Endothelial cell of umbilical vein (primary cell): Measurements from ENCODE around the gene MRPS34. TPM values are rescaled to one million over a fixed set of nuclear protein-coding genes. Genes with fewer than 3 reads are reported as not detected.
"Not testable (repeated sequence)": the region's sequence is repeated elsewhere in the genome, so short reads cannot be mapped to it uniquely, and the experiment has no call there.

ENCODE experiments used
- BruUV-seq: library from RNA; stranded (reverse); fragments of 400-500 nt; replicated peaks from 2 replicates; lab custom pipeline; 2021; lab: Mats Ljungman, UMichigan
- CTCF ChIA-PET: fragments of 300-600, 350-600 bp; sonication (Branson Sonifier 250); formaldehyde crosslinking; loops from one replicate; lab custom pipeline; 2021; ENCODE audit warnings: antibody characterized with exemption, inconsistent platforms; lab: Charles Lee
- POLR2A ChIA-PET: fragments of 300-600, 350-600 bp; sonication (Branson Sonifier 250); formaldehyde crosslinking; loops from one replicate; lab custom pipeline; 2021; ENCODE audit warnings: antibody characterized with exemption, inconsistent platforms; lab: Charles Lee
- DNase-seq: peaks from one replicate; pipeline ENCODE4 v3.0.0-alpha.2; 2011; ENCODE audit warnings: low read depth, low spot score
- FAIRE-seq: peaks from 2 replicates; lab custom pipeline; 2011; peaks lifted over from hg19 to GRCh38; lab: Jason Lieb, UNC
- H2AFZ ChIP-seq: 2 replicates; pipeline ENCODE4 v1.6.0; 2012; ENCODE audit warnings: low read depth, low read length, control low read depth, inconsistent platforms
- H3K27ac ChIP-seq: 2 replicates; pipeline ENCODE4 v1.5.1; 2011; ENCODE audit warnings: low read depth, mild to moderate bottlenecking, control low read depth, low read length, moderate library complexity; ENCODE audit not compliant: insufficient read depth
- H3K27me3 ChIP-seq, 2 experiments: 2 replicates each; pipeline versions ENCODE4 v1.6.0 to v1.6.1; 2011; ENCODE audit warnings: low read length in 2 of 2, mixed read lengths in 1 of 2; ENCODE audit not compliant: control insufficient read depth in 2 of 2, insufficient read depth in 2 of 2
- H3K36me3 ChIP-seq, 2 experiments: 2 replicates in 1 of 2; 3 replicates in 1 of 2; pipeline ENCODE4 v1.5.1; 2011; ENCODE audit warnings: low read length in 2 of 2, mild to moderate bottlenecking in 1 of 2, moderate library complexity in 1 of 2; ENCODE audit not compliant: control insufficient read depth in 2 of 2, insufficient read depth in 2 of 2; ENCODE audit errors: extremely low read depth in 1 of 2
- H3K4me1 ChIP-seq: 3 replicates; pipeline ENCODE4 v1.5.1; 2011; ENCODE audit warnings: mild to moderate bottlenecking, low read length; ENCODE audit not compliant: control insufficient read depth, insufficient read depth; ENCODE audit errors: extremely low read depth
- H3K4me2 ChIP-seq: 2 replicates; pipeline ENCODE4 v1.6.1; 2011; ENCODE audit warnings: low read length, control low read depth, mixed read lengths; ENCODE audit not compliant: insufficient read depth
- H3K4me3 ChIP-seq, 3 experiments: fragments of 200-600 bp in 1 of 3; sonication (generic), shearing (Covaris generic) in 1 of 3; replicated peaks in 1 of 3; 2 replicates each; pipeline ENCODE4 v1.5.1; 2011 to 2016; ENCODE audit warnings: control low read depth in 3 of 3, low read length in 3 of 3, mild to moderate bottlenecking in 2 of 3, inconsistent platforms in 1 of 3, low read depth in 1 of 3, moderate library complexity in 1 of 3; ENCODE audit not compliant: insufficient read depth in 1 of 3
- H3K79me2 ChIP-seq: 2 replicates; pipeline ENCODE4 v1.6.0; 2012; ENCODE audit warnings: low read length, inconsistent platforms; ENCODE audit not compliant: control insufficient read depth, insufficient read depth
- H3K9ac ChIP-seq: replicated peaks from 2 replicates; pipeline ENCODE3; 2011; ENCODE audit warnings: low read length, control low read depth; ENCODE audit not compliant: insufficient read depth; ENCODE audit errors: extremely low read depth
- H3K9me1 ChIP-seq: replicated peaks from 3 replicates; pipeline ENCODE4 v1.6.0; 2011; ENCODE audit warnings: mild to moderate bottlenecking, low read length; ENCODE audit not compliant: control insufficient read depth, insufficient read depth; ENCODE audit errors: extremely low read depth
- H3K9me3 ChIP-seq: replicated peaks from 2 replicates; pipeline ENCODE4 v1.5.1; 2012; ENCODE audit warnings: low read length, inconsistent platforms; ENCODE audit not compliant: control insufficient read depth, insufficient read depth
- H4K20me1 ChIP-seq: replicated peaks from 2 replicates; pipeline ENCODE3; 2011; ENCODE audit warnings: mild to moderate bottlenecking, low read length; ENCODE audit not compliant: control insufficient read depth, insufficient read depth; ENCODE audit errors: extremely low read depth
- CTCF ChIP-seq, 2 donors: IDR thresholded peaks; 1 replicate in 1 of 2; 2 replicates in 1 of 2; pipeline ENCODE4 v1.5.1; 2011; ENCODE audit warnings: low read length in 2 of 2, mild to moderate bottlenecking in 2 of 2, moderate library complexity in 2 of 2, control low read depth in 1 of 2, inconsistent platforms in 1 of 2, low read depth in 1 of 2; ENCODE audit not compliant: insufficient read depth in 1 of 2; ENCODE audit errors: extremely low read depth in 1 of 2
- EZH2 ChIP-seq: IDR thresholded peaks from 2 replicates; pipeline ENCODE4 v1.6.1; 2012; ENCODE audit warnings: borderline replicate concordance, low read depth, mild to moderate bottlenecking, moderate library complexity, low read length, inconsistent platforms; ENCODE audit not compliant: severe bottlenecking
- FOS ChIP-seq: IDR thresholded peaks from 2 replicates; pipeline ENCODE4 v1.6.1; 2011; ENCODE audit warnings: mild to moderate bottlenecking, low read length, moderate library complexity, borderline replicate concordance; ENCODE audit not compliant: insufficient read depth
- GATA2 ChIP-seq: IDR thresholded peaks from 2 replicates; pipeline ENCODE4 v1.7.0; 2011; ENCODE audit warnings: low read depth, mild to moderate bottlenecking, moderate library complexity, mixed read lengths, low read length; ENCODE audit not compliant: insufficient read length, insufficient read depth
- JUN ChIP-seq: IDR thresholded peaks from 2 replicates; pipeline ENCODE4 v1.6.1; 2011; ENCODE audit warnings: borderline replicate concordance, low read depth; ENCODE audit not compliant: insufficient read length, insufficient read depth
- MAX ChIP-seq: IDR thresholded peaks from 2 replicates; pipeline ENCODE4 v1.6.1; 2011; ENCODE audit not compliant: insufficient read depth, insufficient read length
- MYC ChIP-seq: IDR thresholded peaks from one replicate; pipeline ENCODE4 v1.6.1; 2011; ENCODE audit warnings: mild to moderate bottlenecking, low read depth, low read length
- POLR2A ChIP-seq: IDR thresholded peaks from 2 replicates; pipeline ENCODE4 v1.6.1; 2012; ENCODE audit warnings: low read depth, mild to moderate bottlenecking, control low read depth, low read length
- POLR2AphosphoS5 ChIP-seq: IDR thresholded peaks from 2 replicates; pipeline ENCODE4 v1.6.1; 2012; ENCODE audit warnings: low read depth, mild to moderate bottlenecking, control low read depth, low read length, moderate library complexity; ENCODE audit not compliant: insufficient read depth
- dilution Hi-C: fragments of 300-500 bp; cut with MboI; formaldehyde crosslinking; loops from one replicate; pipeline ENCODE4 v1.15.0; 2019; ENCODE audit warnings: low sequenced_read_pairs; ENCODE audit not compliant: extremely low pct_ligation_motif_present
- intact Hi-C: fragments of 100-400 bp; cut with micrococcal nuclease; formaldehyde crosslinking; loops from one replicate; pipeline ENCODE4 v1.10.0; 2022
- polyA plus RNA-seq, 4 experiments: library from polyadenylated mRNA; depleted of rRNA in 3 of 4; stranded (reverse) in 3 of 4; unstranded in 1 of 4; fragments of >200 nt; gene quantifications; 2 replicates each; pipeline versions ENCODE4 v1.2.1 to v1.2.3, GENCODE V29; 2011 to 2012; ENCODE audit warnings: missing spikeins in 1 of 4
- total RNA-seq: library from RNA; stranded (reverse); gene quantifications from 2 replicates; pipeline ENCODE4 v1.2.3, GENCODE V29; 2021

Gene MRPS34
- total and polyA plus RNA-seq, 2 donors (not counting 3 experiments of a cell fraction or from before 2014, with no cell fraction given), result 82.1 to 102 TPM

- intact Hi-C loops (no loop called here), dilution Hi-C loops (no loop called here)
- no peak overlapping the region for H3K9ac ChIP-seq
- no peaks in the 10 kb centered on the region for H3K4me1 ChIP-seq
- CTCF ChIA-PET, result interaction anchor here (1.5 kb wide), 1 partner anchor 12 kb away, joined by 3 read pairs; no protein-coding TSS in a partner anchor
- no peaks in the 10 kb centered on the region for H4K20me1 ChIP-seq
- FAIRE-seq (no peak), DNase-seq (no peak)
- H3K79me2 ChIP-seq, result no peaks in the 10 kb centered on the region
- H3K9me1 ChIP-seq, result no peaks in the 10 kb centered on the region
- H3K9me3 ChIP-seq, result no peaks in the 10 kb centered on the region
- BruUV-seq, result no TSS peak
- TF ChIP-seq MYC, result no peak
- no peak for TF ChIP-seq GATA2
- TF ChIP-seq CTCF (IDR thresholded peaks at IDR 0.05; ENCODE audit: extremely low read depth in 1 of 2, insufficient read depth in 1 of 2, low read depth in 1 of 2, low read length in 2 of 2), result no peak
- TF ChIP-seq POLR2A, result no peak
- no peak for TF ChIP-seq JUN
- TF ChIP-seq POLR2AphosphoS5, result no peak
- no peak for TF ChIP-seq EZH2
- TF ChIP-seq FOS, result no peak
- TF ChIP-seq MAX, result no peak
- peaks cover 0 to 2% of the 10 kb centered on the region in 2 experiments for H3K36me3 ChIP-seq
- no peaks in the 10 kb centered on the region for H3K27me3 ChIP-seq
- no peak overlapping the region for H3K27ac ChIP-seq
- H3K4me3 ChIP-seq, result no peak overlapping the region
- no peak overlapping the region for H2AFZ ChIP-seq
- H3K4me2 ChIP-seq, result no peak overlapping the region
- POLR2A ChIA-PET, result no interaction called here
Measured at GRCh38 chr16:1800701-1801100, 27.8 kb upstream of the MRPS34 start.

- dilution Hi-C loops, POLR2A ChIA-PET, CTCF ChIA-PET, FAIRE-seq, H2AFZ ChIP-seq, H3K9me1 ChIP-seq, H3K9ac ChIP-seq, intact Hi-C loops, H4K20me1 ChIP-seq, H3K27ac ChIP-seq, H3K79me2 ChIP-seq, H3K27me3 ChIP-seq, H3K4me2 ChIP-seq, H3K4me3 ChIP-seq, H3K4me1 ChIP-seq, DNase-seq, BruUV-seq, H3K36me3 ChIP-seq, H3K9me3 ChIP-seq: not testable (repeated sequence)
Measured at GRCh38 chr16:1799263-1799662, 26.3 kb upstream of the MRPS34 start.
